Measurements from ENCODE around the gene ARID2.

ARID2 gene

GRCh38 chr12:45728630-45729232, 775 bp upstream of the ARID2 start:
- Histone ChIP-seq H3K23ac (ENCODE audit: low read length in 2 of 2) (no peak overlapping the region), H3K4me3 (ENCODE audit: insufficient read depth in 1 of 2, low read depth in 1 of 2, low read length in 2 of 2) (peak overlapping the region; percentile 91), H3K4me1 (ENCODE audit: control insufficient read depth, insufficient read depth, low read depth, low read length) (no peaks in the 10 kb centered on the region), H2BK12ac (ENCODE audit: low read length in 2 of 2) (no peak overlapping the region), H3K4me2 (ENCODE audit: low read length, poor library complexity, severe bottlenecking) (peak overlapping the region; percentile 76), H2BK15ac (ENCODE audit: low read depth, poor library complexity, severe bottlenecking) (peak overlapping the region; percentile 94), H3K36me3 (ENCODE audit: control insufficient read depth in 1 of 2, insufficient read depth in 2 of 2, low read depth in 1 of 2, low read length in 2 of 2) (no peaks in the 10 kb centered on the region), H3K4ac (ENCODE audit: low read depth in 1 of 2, low read length in 2 of 2) (peak overlapping the region; percentile 60 to 95), H3K79me1 (replicated peaks; ENCODE audit: low read length, poor library complexity, severe bottlenecking) (no peaks in the 10 kb centered on the region), H2AFZ (ENCODE audit: low read depth, low read length) (peak overlapping the region; percentile 36), H3K27ac (ENCODE audit: low read length, poor library complexity, severe bottlenecking) (peak overlapping the region; percentile 79), H4K91ac (ENCODE audit: low read length) (peak overlapping the region; percentile 15), H2BK5ac (ENCODE audit: low read depth, low read length, poor library complexity, severe bottlenecking) (no peak overlapping the region), H3K9me3 (ENCODE audit: control insufficient read depth, low read length) (no peaks in the 10 kb centered on the region), H3K9ac (ENCODE audit: low read length) (peak overlapping the region; percentile 98), H4K8ac (ENCODE audit: low read length) (peak overlapping the region; percentile 72), H3K14ac (ENCODE audit: low read length in 2 of 2) (peak overlapping the region in 1 of 2 experiments; percentile 95), H2BK120ac (ENCODE audit: low read depth, low read length) (peak overlapping the region; percentile 100), H3K18ac (ENCODE audit: low read depth in 1 of 2, low read length in 2 of 2) (peak overlapping the region; percentile 43 to 96), H3K27me3 (ENCODE audit: control insufficient read depth in 1 of 2, insufficient read depth in 1 of 2, low read length in 2 of 2) (no peaks in the 10 kb centered on the region), H2AK5ac (ENCODE audit: low read length, severe bottlenecking) (no peak overlapping the region)
- peak; percentile 97 for DNase-seq
- WGBS: 0% methylated on average over 40 of the region's 65 CpGs

- H3K36me3 ChIP-seq (ENCODE audit: control insufficient read depth in 1 of 2, insufficient read depth in 2 of 2, low read depth in 1 of 2, low read length in 2 of 2): peaks cover 0 to 3% of the 10 kb centered on the region in 2 experiments
- peak overlapping the region in 1 of 2 experiments; percentile 22 for H3K4ac ChIP-seq (ENCODE audit: low read depth in 1 of 2, low read length in 2 of 2)
- peak overlapping the region; percentile 82 for H2BK15ac ChIP-seq (ENCODE audit: low read depth, poor library complexity, severe bottlenecking)
- peak overlapping the region; percentile 91 to 96 for H3K18ac ChIP-seq (ENCODE audit: low read depth in 1 of 2, low read length in 2 of 2)
- no peak overlapping the region for H4K8ac ChIP-seq (ENCODE audit: low read length)
- peak overlapping the region; percentile 35 for H3K4me2 ChIP-seq (ENCODE audit: low read length, poor library complexity, severe bottlenecking)
- peak overlapping the region; percentile 97 for H3K9ac ChIP-seq (ENCODE audit: low read length)
- H3K4me1 ChIP-seq (ENCODE audit: control insufficient read depth, insufficient read depth, low read depth, low read length): no peaks in the 10 kb centered on the region
- H3K9me3 ChIP-seq (ENCODE audit: control insufficient read depth, low read length): no peaks in the 10 kb centered on the region
- peak overlapping the region; percentile 22 for H2BK5ac ChIP-seq (ENCODE audit: low read depth, low read length, poor library complexity, severe bottlenecking)
- H3K4me3 ChIP-seq (ENCODE audit: insufficient read depth in 1 of 2, low read depth in 1 of 2, low read length in 2 of 2): peak overlapping the region; percentile 83 to 87
- WGBS: under 1% methylated on average over 24 of the region's 26 CpGs
- H3K79me1 ChIP-seq (replicated peaks; ENCODE audit: low read length, poor library complexity, severe bottlenecking): no peaks in the 10 kb centered on the region
- H3K27ac ChIP-seq (ENCODE audit: low read length, poor library complexity, severe bottlenecking): peak overlapping the region; percentile 86
- H3K14ac ChIP-seq (ENCODE audit: low read length in 2 of 2): no peak overlapping the region
- DNase-seq: no peak
- H2BK12ac ChIP-seq (ENCODE audit: low read length in 2 of 2): peak overlapping the region in 1 of 2 experiments; percentile 52
- H3K23ac ChIP-seq (ENCODE audit: low read length in 2 of 2): no peak overlapping the region
- H2AFZ ChIP-seq (ENCODE audit: low read depth, low read length): no peak overlapping the region
- no peak overlapping the region for H4K91ac ChIP-seq (ENCODE audit: low read length)
- peak overlapping the region; percentile 89 for H2BK120ac ChIP-seq (ENCODE audit: low read depth, low read length)
- H3K27me3 ChIP-seq (ENCODE audit: control insufficient read depth in 1 of 2, insufficient read depth in 1 of 2, low read length in 2 of 2): no peaks in the 10 kb centered on the region
- H2AK5ac ChIP-seq (ENCODE audit: low read length, severe bottlenecking): no peak overlapping the region
These were observed 510 bp downstream of the ARID2 start for GRCh38 chr12:45730084-45730347.

- H3K27ac ChIP-seq (ENCODE audit: low read length, poor library complexity, severe bottlenecking): peak overlapping the region; percentile 85
- H3K9me3 ChIP-seq (ENCODE audit: control insufficient read depth, low read length): no peaks in the 10 kb centered on the region
- no peak overlapping the region for H2BK12ac ChIP-seq (ENCODE audit: low read length in 2 of 2)
- no peak overlapping the region for H2AK5ac ChIP-seq (ENCODE audit: low read length, severe bottlenecking)
- H3K79me1 ChIP-seq (replicated peaks; ENCODE audit: low read length, poor library complexity, severe bottlenecking): peaks cover 2% of the 10 kb centered on the region
- H3K18ac ChIP-seq (ENCODE audit: low read depth in 1 of 2, low read length in 2 of 2): peak overlapping the region; percentile 5 to 91
- peak overlapping the region; percentile 35 to 88 for H3K4ac ChIP-seq (ENCODE audit: low read depth in 1 of 2, low read length in 2 of 2)
- H3K4me2 ChIP-seq (ENCODE audit: low read length, poor library complexity, severe bottlenecking): peak overlapping the region; percentile 68
- peak overlapping the region; percentile 39 for H4K91ac ChIP-seq (ENCODE audit: low read length)
- H3K36me3 ChIP-seq (ENCODE audit: control insufficient read depth in 1 of 2, insufficient read depth in 2 of 2, low read depth in 1 of 2, low read length in 2 of 2): peaks cover 0 to 3% of the 10 kb centered on the region in 2 experiments
- peak overlapping the region; percentile 97 for H3K9ac ChIP-seq (ENCODE audit: low read length)
- H4K8ac ChIP-seq (ENCODE audit: low read length): no peak overlapping the region
- H2BK15ac ChIP-seq (ENCODE audit: low read depth, poor library complexity, severe bottlenecking): peak overlapping the region; percentile 89
- under 1% methylated on average over 38 of the region's 67 CpGs for WGBS
- H2BK120ac ChIP-seq (ENCODE audit: low read depth, low read length): peak overlapping the region; percentile 89
- peak overlapping the region in 1 of 2 experiments; percentile 28 for H3K14ac ChIP-seq (ENCODE audit: low read length in 2 of 2)
- H3K4me1 ChIP-seq (ENCODE audit: control insufficient read depth, insufficient read depth, low read depth, low read length): peaks cover 1% of the 10 kb centered on the region
- H2AFZ ChIP-seq (ENCODE audit: low read depth, low read length): no peak overlapping the region
- H3K23ac ChIP-seq (ENCODE audit: low read length in 2 of 2): peak overlapping the region in 1 of 2 experiments; percentile 35
- H3K4me3 ChIP-seq (ENCODE audit: insufficient read depth in 1 of 2, low read depth in 1 of 2, low read length in 2 of 2): peak overlapping the region; percentile 83 to 87
- no peaks in the 10 kb centered on the region for H3K27me3 ChIP-seq (ENCODE audit: control insufficient read depth in 1 of 2, insufficient read depth in 1 of 2, low read length in 2 of 2)
- peak; percentile 78 for DNase-seq
- H2BK5ac ChIP-seq (ENCODE audit: low read depth, low read length, poor library complexity, severe bottlenecking): no peak overlapping the region
These were observed 1.1 kb downstream of the ARID2 start for GRCh38 chr12:45730348-45731189.

GRCh38 chr12:45731190-45731775, 1.8 kb downstream of the ARID2 start:
- Histone ChIP-seq H3K4me2 (ENCODE audit: low read length, poor library complexity, severe bottlenecking) (peak overlapping the region; percentile 68), H2BK120ac (ENCODE audit: low read depth, low read length) (no peak overlapping the region), H3K4me1 (ENCODE audit: control insufficient read depth, insufficient read depth, low read depth, low read length) (peaks cover 1% of the 10 kb centered on the region), H3K18ac (ENCODE audit: low read depth in 1 of 2, low read length in 2 of 2) (no peak overlapping the region), H3K27ac (ENCODE audit: low read length, poor library complexity, severe bottlenecking) (peak overlapping the region; percentile 85), H2BK12ac (ENCODE audit: low read length in 2 of 2) (no peak overlapping the region), H3K9me3 (ENCODE audit: control insufficient read depth, low read length) (no peaks in the 10 kb centered on the region), H3K79me1 (replicated peaks; ENCODE audit: low read length, poor library complexity, severe bottlenecking) (peaks cover 2% of the 10 kb centered on the region), H4K8ac (ENCODE audit: low read length) (no peak overlapping the region), H3K23ac (ENCODE audit: low read length in 2 of 2) (no peak overlapping the region), H3K36me3 (ENCODE audit: control insufficient read depth in 1 of 2, insufficient read depth in 2 of 2, low read depth in 1 of 2, low read length in 2 of 2) (peaks cover 3% of the 10 kb centered on the region in 2 experiments), H2AFZ (ENCODE audit: low read depth, low read length) (no peak overlapping the region), H3K14ac (ENCODE audit: low read length in 2 of 2) (no peak overlapping the region), H2AK5ac (ENCODE audit: low read length, severe bottlenecking) (no peak overlapping the region), H2BK5ac (ENCODE audit: low read depth, low read length, poor library complexity, severe bottlenecking) (no peak overlapping the region), H3K4me3 (ENCODE audit: insufficient read depth in 1 of 2, low read depth in 1 of 2, low read length in 2 of 2) (peak overlapping the region in 1 of 2 experiments; percentile 83), H3K27me3 (ENCODE audit: control insufficient read depth in 1 of 2, insufficient read depth in 1 of 2, low read length in 2 of 2) (no peaks in the 10 kb centered on the region), H3K9ac (ENCODE audit: low read length) (peak overlapping the region; percentile 97), H4K91ac (ENCODE audit: low read length) (no peak overlapping the region), H3K4ac (ENCODE audit: low read depth in 1 of 2, low read length in 2 of 2) (no peak overlapping the region), H2BK15ac (ENCODE audit: low read depth, poor library complexity, severe bottlenecking) (no peak overlapping the region)
- DNase-seq: no peak
- 17% methylated on average over 1 of the region's 4 CpGs for WGBS

Data from mesenchymal stem cell (in vitro differentiated cells and primary cell).